Measurements from ENCODE around the gene AGAP2. TPM values are rescaled to one million over a fixed set of nuclear protein-coding genes. Genes with fewer than 3 reads are reported as not detected.

Gene AGAP2
- total RNA-seq, 1 experiment from 2014 or later, result 5.3 TPM

DNA sequence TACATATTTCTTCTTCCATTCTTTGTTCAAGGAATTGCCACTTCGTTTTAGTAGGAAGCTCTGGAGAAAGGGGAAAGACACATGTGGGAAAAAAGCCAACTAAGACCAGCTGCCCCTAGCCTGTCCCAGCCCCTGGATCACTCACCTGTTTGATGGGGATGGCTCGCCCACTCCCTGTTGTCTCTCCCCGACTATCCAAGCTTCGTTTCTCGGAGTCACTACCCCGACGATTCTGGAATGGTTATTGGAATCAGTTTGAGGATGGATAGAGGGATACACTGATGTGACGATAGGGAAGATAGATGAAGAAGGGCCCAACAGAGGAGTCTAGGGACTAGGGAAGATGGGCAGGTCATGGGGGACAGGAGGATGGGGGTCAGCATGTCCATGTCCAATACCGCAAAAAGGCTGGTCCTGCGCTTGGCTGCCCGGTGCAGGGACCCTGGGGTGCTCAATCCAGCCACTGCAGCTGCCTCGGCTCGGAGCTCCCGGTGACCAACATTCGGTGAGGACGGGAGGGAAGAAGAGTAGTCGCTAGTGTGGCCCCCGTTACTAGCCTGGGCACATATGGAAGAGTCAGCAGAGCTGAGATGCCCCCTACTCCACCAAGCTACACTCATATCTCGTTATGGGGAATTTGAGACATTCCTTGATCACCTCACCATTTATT lies 7.0 kb downstream of the AGAP2 start:
- H3K36me3 Mint-ChIP-seq (ENCODE audit: insufficient read depth in 1 of 3, low read depth in 3 of 3), result no peaks in the 10 kb centered on the region
- Histone ChIP-seq H2BK20ac (ENCODE audit: low read depth, low read length, poor library complexity, severe bottlenecking) (no peak overlapping the region), H3K23me2 (ENCODE audit: insufficient read length, low read depth, low read length, poor library complexity, severe bottlenecking) (peaks cover 12% of the 10 kb centered on the region), H2BK5ac (ENCODE audit: insufficient read length, low read length) (no peak overlapping the region), H3K27ac (ENCODE audit: insufficient read length, low read depth, low read length) (no peak overlapping the region), H4K20me1 (ENCODE audit: control insufficient read depth, insufficient read depth, insufficient read length) (peaks cover 2% of the 10 kb centered on the region), H3K79me2 (ENCODE audit: insufficient read depth, low read length) (no peaks in the 10 kb centered on the region), H2BK120ac (ENCODE audit: low read depth, low read length, poor library complexity, severe bottlenecking) (no peak overlapping the region), H3K14ac (ENCODE audit: insufficient read depth, low read length) (no peak overlapping the region), H3K18ac (ENCODE audit: insufficient read length, low read depth, low read length) (no peak overlapping the region), H3K9ac (ENCODE audit: extremely low read depth, insufficient read length, low read length) (no peak overlapping the region), H4K91ac (ENCODE audit: insufficient read length, low read depth, low read length) (no peak overlapping the region), H4K8ac (replicated peaks; ENCODE audit: insufficient read length, low read depth, low read length) (no peak overlapping the region), H3K27me3 (ENCODE audit: insufficient read depth, low read length) (peaks cover 38% of the 10 kb centered on the region), H2BK12ac (ENCODE audit: insufficient read length, low read depth, low read length) (no peak overlapping the region), H3K9me3 (ENCODE audit: control insufficient read depth, low read depth, low read length) (no peaks in the 10 kb centered on the region), H3K79me1 (ENCODE audit: insufficient read depth, low read depth, low read length, poor library complexity, severe bottlenecking) (no peaks in the 10 kb centered on the region), H3K4ac (ENCODE audit: low read depth, low read length) (no peak overlapping the region), H2AFZ (ENCODE audit: low read length) (no peak overlapping the region), H3K4me2 (ENCODE audit: insufficient read depth, insufficient read length, low read length) (no peak overlapping the region), H3K23ac (ENCODE audit: insufficient read length, low read depth, low read length) (no peak overlapping the region), H2BK15ac (ENCODE audit: low read depth, low read length) (no peak overlapping the region), H4K5ac (ENCODE audit: insufficient read length, low read depth, low read length) (no peak overlapping the region), H3K4me1 (ENCODE audit: insufficient read depth, low read length) (no peaks in the 10 kb centered on the region; the same call in 1 of the 2 replicates), H3T11ph (ENCODE audit: low read length) (no peak overlapping the region), H3K56ac (ENCODE audit: insufficient read length, low read depth, low read length) (no peak overlapping the region), H2AK5ac (ENCODE audit: insufficient read length, low read length) (no peak overlapping the region)
- no peaks in the 10 kb centered on the region; a peak in 1 of 5 replicates for H3K9me3 Mint-ChIP-seq
- H3K4me1 Mint-ChIP-seq, result peaks cover 13 to 27% of the 10 kb centered on the region in 2 experiments
- no peak overlapping the region for H3K4me3 Mint-ChIP-seq
- H3K27ac Mint-ChIP-seq, result no peak overlapping the region
- H3K27me3 Mint-ChIP-seq (ENCODE audit: low read depth), result peaks cover 99% of the 10 kb centered on the region
- WGBS (ENCODE audit: extremely low coverage, insufficient read length, low lambda C conversion rate), result no CpG with 5 or more reads among the region's 19 CpGs
- no peak for DNase-seq
- no peak for TF ChIP-seq CTCF (conservative IDR thresholded peaks at IDR 0.05)

All from H9 (cell line).